Measurements from ENCODE around the gene IL3RA.
"Not testable (repeated sequence)": the region's sequence is repeated elsewhere in the genome, so short reads cannot be mapped to it uniquely, and the experiment has no call there.

The IL3RA gene

GRCh38 chrX:1423215-1423614, 86.6 kb downstream of the IL3RA start:
- DNase-seq (ENCODE audit: low read depth), result no peak

- no peak for DNase-seq (ENCODE audit: low read depth)
Measured at GRCh38 chrX:1424147-1424851, 87.7 kb downstream of the IL3RA start.

DNA sequence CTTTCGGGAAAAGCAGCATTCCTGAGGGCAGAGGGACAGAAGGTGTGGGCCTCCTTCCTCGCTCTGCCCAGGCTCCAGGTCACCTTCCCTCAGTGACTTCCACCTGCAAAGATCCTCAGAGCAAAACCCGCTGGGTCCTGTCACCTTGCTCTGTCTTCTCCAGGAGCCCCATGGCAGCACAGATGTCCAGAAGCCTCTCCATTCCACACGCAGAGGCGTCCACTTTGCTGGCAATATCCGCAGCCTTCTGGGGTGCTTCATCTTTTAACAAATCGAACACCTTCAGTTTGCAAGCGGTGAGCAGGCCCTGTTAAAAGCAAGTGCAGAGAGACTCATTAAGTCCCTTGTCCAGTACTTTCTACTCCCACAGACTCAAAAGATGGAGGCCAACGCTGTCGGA, 88.8 kb downstream of the IL3RA start:
- DNase-seq (ENCODE audit: low read depth), result no peak

DNA sequence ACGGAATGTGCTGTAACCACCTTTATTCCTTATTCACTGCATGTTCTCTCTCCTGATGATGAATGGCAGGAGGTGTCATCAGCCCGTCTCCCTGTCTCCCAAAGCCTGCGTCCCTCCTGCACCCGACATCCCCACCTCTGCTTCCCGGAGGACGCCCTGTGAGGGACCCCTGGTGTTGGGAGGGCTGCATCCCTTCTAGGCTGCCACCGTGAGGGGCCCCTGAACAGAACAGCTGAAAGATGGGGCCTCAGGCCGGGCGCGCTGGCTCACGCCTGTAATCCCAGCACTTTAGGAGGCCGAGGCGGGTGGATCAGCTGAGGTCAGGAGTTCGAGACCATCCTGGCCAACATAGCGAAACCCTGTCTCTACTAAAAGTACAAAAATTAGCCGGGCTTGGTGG, 89.7 kb downstream of the IL3RA start:
- DNase-seq (ENCODE audit: low read depth), result not testable (repeated sequence)

DNA sequence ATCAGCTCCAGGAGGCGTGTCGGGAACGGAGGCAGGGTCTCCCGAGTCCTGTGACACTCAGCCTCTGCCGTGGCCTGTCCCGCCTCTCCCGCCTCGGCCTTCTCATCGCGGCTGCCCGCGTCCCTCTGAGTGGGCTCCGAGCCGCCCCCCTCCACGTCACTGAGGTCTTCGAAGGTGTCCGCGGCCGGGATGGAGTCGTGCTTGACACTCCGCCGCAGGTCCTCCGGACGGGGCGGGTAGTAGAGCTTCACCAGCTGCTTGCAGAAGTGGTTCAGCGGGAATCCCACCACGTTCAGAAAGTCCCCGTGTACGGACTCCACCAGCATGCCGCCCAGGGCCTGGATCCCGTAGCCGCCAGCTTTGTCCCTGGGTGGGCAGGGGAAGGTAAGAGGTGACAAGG, 91.2 kb downstream of the IL3RA start:
- no peak for DNase-seq (ENCODE audit: low read depth)

DNA sequence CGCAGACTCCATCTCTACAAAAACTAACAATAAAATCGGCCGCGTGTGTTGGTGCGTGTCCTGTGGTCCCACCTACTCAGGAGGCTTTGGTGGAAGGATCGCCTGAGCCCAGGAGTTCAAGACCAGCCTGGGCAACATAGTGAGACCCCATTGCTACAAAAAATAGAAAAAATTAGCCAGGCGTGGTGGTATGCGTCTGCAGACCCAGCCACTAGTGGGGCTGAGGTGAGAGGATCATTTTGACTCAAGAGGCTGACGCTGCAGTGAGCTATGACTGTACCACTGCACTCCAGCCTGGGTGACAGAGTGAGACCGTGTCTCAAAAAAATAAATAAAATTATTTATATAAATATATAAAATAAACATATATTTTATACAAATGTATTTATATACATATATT, 93.9 kb downstream of the IL3RA start:
- DNase-seq (ENCODE audit: low read depth), result no peak
